Heart left ventricle (tissue), 13 donors: Measurements from ENCODE around the gene NEUROG2.

Source experiments
- POLR2A ChIP-seq, 2 donors: fragments of 450-650 bp; IDR thresholded peaks; one replicate each; pipeline ENCODE4 v1.6.1; 2017; ENCODE audit warnings: antibody characterized with exemption in 2 of 2, mild to moderate bottlenecking in 2 of 2, moderate library complexity in 2 of 2
- TF ChIP-seq, protein P1 (sequence below), 12 donors: fragments of 200-600 bp; sonication (generic) in 4 of 12; IDR thresholded peaks; one replicate each; pipeline versions ENCODE4 v1.5.0 to v1.8.0; 2018 to 2022; ENCODE audit warnings: antibody characterized with exemption in 12 of 12, mild to moderate bottlenecking in 5 of 12
- donor health status: ischemic (EF 13 %, LVEDD 7.1; RV severe dilation, severe dysfunction).
- donor health status: DM: no; HTN: yes; CAD: no.
- donor health status: DM: no; HTN: no; CAD: no.
- donor health status: ischemic (EF 25% LVEDD 6.9; RV normal size, moderate dysfunction).
- donor health status: ischemic (EF 25% LVEDD 5.7; RV mildly dilated, moderate dysfunction).
- donor health status: ischemic (EF 35%, LVEDD 5.7; RV mildly dilated, moderate dysfunction).
- donor health status: nonischemic (EF 11% LVEDD 7.7; RV severe dilation, severe dysfunction).
- donor health status: DM: yes; HTN: yes; CAD: no.
- donor health status: PGD.
- donor health status: ischemic (EF 29% LVEDD 5.4; RV normal size, mild dysfunction).
- donor health status: nonischemic (EF 23%, LVEDD 6.1; RV moderate dilation, normal function).

DNA sequence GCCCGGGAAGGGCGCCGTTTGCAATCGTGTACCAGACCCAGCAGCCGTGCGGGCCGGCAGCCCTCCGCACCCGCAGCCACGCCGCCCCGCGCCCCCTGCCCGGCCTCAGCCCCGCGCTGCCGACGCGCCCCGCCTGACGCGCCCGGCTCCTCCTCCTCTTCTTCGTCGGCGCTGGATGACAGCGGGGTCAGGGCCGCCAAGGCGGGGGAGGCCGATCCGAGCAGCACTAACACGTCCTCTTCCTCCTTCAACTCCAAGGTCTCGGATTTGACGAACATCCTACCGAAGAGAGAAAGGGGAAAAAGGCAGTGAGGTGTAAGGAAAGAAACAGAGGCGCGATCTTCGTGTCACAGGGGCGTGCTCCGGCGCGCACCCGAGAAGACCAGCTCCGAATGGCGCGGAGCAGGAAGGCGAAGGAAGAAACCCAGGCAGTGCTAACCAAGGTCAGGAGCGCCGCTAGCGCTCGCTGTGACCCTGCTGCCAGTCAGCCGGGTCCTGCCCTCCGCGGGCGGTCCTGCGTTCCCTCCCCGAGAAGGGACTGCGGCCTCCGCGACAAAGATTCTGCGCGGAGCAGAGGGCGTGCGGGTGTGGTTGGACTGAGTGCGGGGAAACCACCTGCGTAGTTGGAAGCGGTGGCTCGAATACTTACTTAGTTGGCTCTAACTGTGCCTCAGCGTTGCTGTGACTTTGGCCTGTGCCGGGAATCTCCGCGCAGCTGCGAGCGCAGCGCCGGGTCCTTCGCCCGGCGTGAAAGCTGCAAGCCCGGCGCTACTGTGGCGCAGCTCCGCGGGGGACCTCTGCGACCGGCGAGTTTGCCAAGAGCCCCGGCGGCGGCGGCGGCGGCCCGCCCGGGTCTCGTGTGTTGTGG lies 548 bp downstream of the NEUROG2 start:
- TF ChIP-seq, protein P1, sequence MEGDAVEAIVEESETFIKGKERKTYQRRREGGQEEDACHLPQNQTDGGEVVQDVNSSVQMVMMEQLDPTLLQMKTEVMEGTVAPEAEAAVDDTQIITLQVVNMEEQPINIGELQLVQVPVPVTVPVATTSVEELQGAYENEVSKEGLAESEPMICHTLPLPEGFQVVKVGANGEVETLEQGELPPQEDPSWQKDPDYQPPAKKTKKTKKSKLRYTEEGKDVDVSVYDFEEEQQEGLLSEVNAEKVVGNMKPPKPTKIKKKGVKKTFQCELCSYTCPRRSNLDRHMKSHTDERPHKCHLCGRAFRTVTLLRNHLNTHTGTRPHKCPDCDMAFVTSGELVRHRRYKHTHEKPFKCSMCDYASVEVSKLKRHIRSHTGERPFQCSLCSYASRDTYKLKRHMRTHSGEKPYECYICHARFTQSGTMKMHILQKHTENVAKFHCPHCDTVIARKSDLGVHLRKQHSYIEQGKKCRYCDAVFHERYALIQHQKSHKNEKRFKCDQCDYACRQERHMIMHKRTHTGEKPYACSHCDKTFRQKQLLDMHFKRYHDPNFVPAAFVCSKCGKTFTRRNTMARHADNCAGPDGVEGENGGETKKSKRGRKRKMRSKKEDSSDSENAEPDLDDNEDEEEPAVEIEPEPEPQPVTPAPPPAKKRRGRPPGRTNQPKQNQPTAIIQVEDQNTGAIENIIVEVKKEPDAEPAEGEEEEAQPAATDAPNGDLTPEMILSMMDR (IDR thresholded peaks at IDR 0.05), result no peak
- TF ChIP-seq POLR2A (IDR thresholded peaks at IDR 0.05), result no peak
